Psoas muscle (tissue), 8 donors: ENCODE data around the gene GET3. TPM values are rescaled to one million over a fixed set of nuclear protein-coding genes. Genes with fewer than 3 reads are reported as not detected.
A peak's percentile ranks its signal among the peaks of the same experiment; 100 is the strongest.

Experiments
- ATAC-seq, 4 donors: fragments of 200-7000 bp; cut with Tn5 transposase; one replicate each; pipeline ENCODE4 v1.9.1; 2020; ENCODE audit warnings: moderate library complexity in 3 of 4, mild to moderate bottlenecking in 2 of 4
- DNase-seq, 2 donors: peaks; one replicate each; pipeline ENCODE4 v3.0.0-alpha.2; 2020
- H3K27ac ChIP-seq: fragments of 200-600 bp; one replicate; pipeline ENCODE4 v1.8.0; 2022
- H3K27me3 ChIP-seq, 3 donors: fragments of 200-600 bp in 1 of 3; one replicate each; pipeline versions ENCODE4 v1.6.1 to v1.8.0; 2013 to 2022; ENCODE audit warnings: low read length in 2 of 3, mild to moderate bottlenecking in 2 of 3, moderate library complexity in 1 of 3; ENCODE audit not compliant: insufficient read depth in 3 of 3
- H3K36me3 ChIP-seq, 2 donors: fragments of 200-600 bp in 1 of 2; one replicate each; pipeline versions ENCODE4 v1.6.1 to v1.8.0; 2013 to 2022; ENCODE audit warnings: low read depth in 1 of 2, mild to moderate bottlenecking in 1 of 2, moderate library complexity in 1 of 2; ENCODE audit not compliant: insufficient read depth in 1 of 2
- H3K4me1 ChIP-seq: fragments of 200-600 bp; one replicate; pipeline ENCODE4 v1.8.0; 2022
- H3K4me3 ChIP-seq: fragments of 200-600 bp; one replicate; pipeline ENCODE4 v1.8.0; 2022; ENCODE audit warnings: mild to moderate bottlenecking
- H3K9me3 ChIP-seq: fragments of 200-600 bp; one replicate; pipeline ENCODE4 v1.8.0; 2022
- WGBS, 3 donors: extraction: QIAGEN DNeasy Blood & Tissue Kit; methylation state at CpG; one replicate each; pipeline versions ENCODE4 v1.1.6 to v1.1.7; 2013; 5-methylcytosine and 5-hydroxymethylcytosine counted together
- intact Hi-C, 2 donors: fragments of 100-400 bp; cut with DNase I; formaldehyde crosslinking; loops; one replicate each; pipeline versions ENCODE4 v1.11.0 to v1.14.2; 2022
- polyA plus RNA-seq, 3 donors: library from polyadenylated mRNA; stranded (reverse); fragments of 200-250 nt; gene quantifications; one replicate each; pipeline ENCODE4 v1.2.3, GENCODE V29; 2013
- total RNA-seq, 4 donors: library from RNA; stranded (reverse); fragmentation: NEBNext Ultra II Directional in 2 of 4; extraction: Animal tissue kit (Norgen Biotek cat#: 25700) in 2 of 4; gene quantifications; one replicate each; pipeline versions ENCODE4 v1.2.1 to v1.2.4, GENCODE V29; 2021 to 2023
- TF ChIP-seq, protein P1 (sequence below): fragments of 200-600 bp; IDR thresholded peaks from one replicate; pipeline ENCODE4 v1.8.0; 2022; ENCODE audit warnings: antibody characterized with exemption
- donor health status: healthy with polysubstance abuse.
- donor health status: DM: no; HTN: no; CAD: no; lungs with moderate emphysema.
- donor health status: Bipolar disorder and iron deficiency.
- donor health status: healthy.
- donor health status: DM: yes; HTN: yes; CAD: no.
- donor health status: DM: no; HTN: no; CAD: no.
- donor health status: DM: no; HTN: no; CAD: no.
- donor health status: DM: yes; HTN: yes; CAD: no.

Gene GET3
- total and polyA plus RNA-seq, 7 donors: 43.0 to 135 (median 52.8) TPM

DNA sequence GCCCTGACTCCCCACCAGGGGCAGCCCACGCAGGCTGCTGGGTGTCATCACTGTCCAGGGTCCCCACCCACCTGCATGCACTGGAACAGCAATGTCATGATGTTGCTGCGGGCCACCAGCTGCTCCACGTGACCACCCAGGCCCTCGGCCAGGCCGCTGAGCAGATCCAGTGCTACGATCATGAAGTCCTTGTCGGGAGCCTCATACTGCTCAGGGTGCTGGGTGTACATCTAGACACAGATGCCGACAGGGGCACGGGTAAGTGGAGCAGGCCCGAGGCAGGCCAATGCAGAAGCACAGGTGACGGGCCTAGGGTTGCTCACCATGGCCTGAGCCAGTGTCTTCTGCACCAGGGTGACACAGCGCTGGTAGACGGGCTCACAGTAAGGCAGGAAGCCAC is 32.1 kb upstream of the GET3 start:
- WGBS, 3 donors: 87 to 94% (median 89%) methylated on average over 13 of the region's 13 CpGs
- intact Hi-C loops: no loop called here
- DNase-seq (no peak), ATAC-seq (peak in 1 of 4 donors; percentile 9)
- H3K4me3 ChIP-seq: no peak overlapping the region
- no peaks in the 10 kb centered on the region for H3K4me1 ChIP-seq
- no peaks in the 10 kb centered on the region for H3K9me3 ChIP-seq
- H3K36me3 ChIP-seq: peaks cover 16 to 100% of the 10 kb centered on the region in 2 donors
- H3K27ac ChIP-seq: no peak overlapping the region
- no peaks in the 10 kb centered on the region for H3K27me3 ChIP-seq
- TF ChIP-seq, protein P1, sequence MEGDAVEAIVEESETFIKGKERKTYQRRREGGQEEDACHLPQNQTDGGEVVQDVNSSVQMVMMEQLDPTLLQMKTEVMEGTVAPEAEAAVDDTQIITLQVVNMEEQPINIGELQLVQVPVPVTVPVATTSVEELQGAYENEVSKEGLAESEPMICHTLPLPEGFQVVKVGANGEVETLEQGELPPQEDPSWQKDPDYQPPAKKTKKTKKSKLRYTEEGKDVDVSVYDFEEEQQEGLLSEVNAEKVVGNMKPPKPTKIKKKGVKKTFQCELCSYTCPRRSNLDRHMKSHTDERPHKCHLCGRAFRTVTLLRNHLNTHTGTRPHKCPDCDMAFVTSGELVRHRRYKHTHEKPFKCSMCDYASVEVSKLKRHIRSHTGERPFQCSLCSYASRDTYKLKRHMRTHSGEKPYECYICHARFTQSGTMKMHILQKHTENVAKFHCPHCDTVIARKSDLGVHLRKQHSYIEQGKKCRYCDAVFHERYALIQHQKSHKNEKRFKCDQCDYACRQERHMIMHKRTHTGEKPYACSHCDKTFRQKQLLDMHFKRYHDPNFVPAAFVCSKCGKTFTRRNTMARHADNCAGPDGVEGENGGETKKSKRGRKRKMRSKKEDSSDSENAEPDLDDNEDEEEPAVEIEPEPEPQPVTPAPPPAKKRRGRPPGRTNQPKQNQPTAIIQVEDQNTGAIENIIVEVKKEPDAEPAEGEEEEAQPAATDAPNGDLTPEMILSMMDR: no peak

DNA sequence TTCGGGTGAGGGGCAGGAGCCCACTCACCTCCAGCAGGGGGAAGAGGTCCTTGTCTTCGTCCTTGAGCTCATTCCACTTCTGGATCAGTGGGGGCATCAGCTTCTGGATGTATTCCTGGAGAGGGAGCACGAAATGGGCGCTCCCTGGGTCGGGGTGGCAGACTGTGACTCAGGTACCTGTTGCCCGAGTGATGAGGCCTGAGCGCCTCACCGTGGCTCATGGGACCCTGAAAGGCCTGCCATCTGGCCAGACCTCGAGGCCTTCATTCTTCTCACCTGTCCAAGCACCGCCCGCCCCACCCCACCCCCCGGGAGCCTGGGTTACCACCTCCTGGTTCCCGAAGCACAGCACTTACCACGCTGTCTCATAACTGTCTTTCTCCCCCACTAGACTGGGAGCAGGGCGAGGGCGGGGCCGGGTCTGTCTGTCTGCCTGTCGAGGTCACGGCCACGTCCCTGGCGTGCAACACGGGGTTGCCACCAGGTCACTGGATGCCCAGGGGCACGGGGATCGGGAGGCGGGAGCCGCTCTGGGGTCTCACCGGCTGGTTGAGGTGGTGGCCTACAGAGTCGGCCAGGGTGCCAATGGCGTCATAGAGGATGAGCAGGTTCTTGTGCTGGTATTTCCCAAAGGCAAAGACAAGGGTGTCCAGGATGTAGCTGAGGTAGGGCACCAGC is 31.5 kb upstream of the GET3 start:
- no peaks in the 10 kb centered on the region for H3K27me3 ChIP-seq
- ATAC-seq (no peak), DNase-seq (no peak)
- H3K27ac ChIP-seq: no peak overlapping the region
- whole genome bisulfite sequencing, 3 donors: 89 to 93% (median 92%) methylated on average over 26 to 29 of the region's 29 CpGs
- H3K4me1 ChIP-seq: no peaks in the 10 kb centered on the region
- H3K9me3 ChIP-seq: no peaks in the 10 kb centered on the region
- H3K36me3 ChIP-seq: peaks cover 17 to 100% of the 10 kb centered on the region in 2 donors
- TF ChIP-seq, protein P1: no peak
- H3K4me3 ChIP-seq: no peak overlapping the region
- intact Hi-C loops: no loop called here

DNA sequence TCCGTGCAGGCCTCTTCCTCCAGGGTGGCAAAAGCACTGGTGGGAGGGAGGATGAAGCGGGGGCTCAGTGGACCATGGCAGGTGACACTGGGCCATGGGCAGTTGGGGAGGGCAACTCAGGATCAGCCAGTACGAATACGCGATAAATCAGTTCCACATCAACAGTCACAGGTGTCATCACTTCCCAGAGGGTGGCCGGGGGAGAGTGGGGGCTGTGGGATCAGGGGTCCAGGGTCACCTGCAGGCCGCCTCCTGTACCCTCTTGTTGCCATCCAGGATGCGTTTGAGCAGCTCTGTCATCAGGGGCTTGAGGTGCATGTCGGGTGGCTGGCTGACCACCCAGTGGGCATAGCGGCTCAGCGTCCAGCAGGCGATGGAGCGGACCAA is 31.0 kb upstream of the GET3 start:
- no peak overlapping the region for H3K4me3 ChIP-seq
- intact Hi-C loops: no loop called here
- peaks cover 13 to 100% of the 10 kb centered on the region in 2 donors for H3K36me3 ChIP-seq
- no peaks in the 10 kb centered on the region for H3K9me3 ChIP-seq
- H3K4me1 ChIP-seq: no peaks in the 10 kb centered on the region
- DNase-seq (no peak), ATAC-seq (no peak)
- 90 to 92% (median 91%) methylated on average over 13 of the region's 13 CpGs for whole genome bisulfite sequencing, 3 donors
- H3K27ac ChIP-seq: no peak overlapping the region
- TF ChIP-seq, protein P1: no peak
- no peaks in the 10 kb centered on the region for H3K27me3 ChIP-seq

DNA sequence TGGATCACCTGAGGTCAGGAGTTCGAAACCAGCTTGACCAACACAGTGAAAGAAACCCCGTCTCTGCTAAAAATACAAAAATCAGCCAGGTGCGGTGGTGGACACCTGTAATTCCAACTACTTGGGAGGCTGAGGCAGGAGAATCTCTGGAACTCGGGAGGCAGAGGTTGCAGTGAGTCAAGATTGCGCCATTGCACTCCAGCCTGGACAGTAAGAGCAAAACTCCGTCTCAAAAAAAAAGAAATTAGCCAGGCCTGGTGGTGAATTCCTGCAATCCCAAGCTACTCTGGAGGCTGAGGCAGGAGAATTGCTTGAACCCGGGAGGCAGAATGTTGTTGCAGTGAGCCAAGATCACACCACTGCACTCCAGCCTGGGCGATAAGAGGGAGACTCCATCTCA is 28.7 kb upstream of the GET3 start:
- 93 to 97% (median 95%) methylated on average over 8 of the region's 8 CpGs for WGBS, 3 donors
- Histone ChIP-seq H3K27ac (no peak overlapping the region), H3K36me3 (peaks cover 13 to 97% of the 10 kb centered on the region in 2 donors), H3K9me3 (no peaks in the 10 kb centered on the region), H3K27me3 (no peaks in the 10 kb centered on the region), H3K4me3 (no peak overlapping the region), H3K4me1 (no peaks in the 10 kb centered on the region)
- DNase-seq: no peak
- intact Hi-C loops: no loop called here
- no peak for ATAC-seq
- TF ChIP-seq, protein P1: no peak

DNA sequence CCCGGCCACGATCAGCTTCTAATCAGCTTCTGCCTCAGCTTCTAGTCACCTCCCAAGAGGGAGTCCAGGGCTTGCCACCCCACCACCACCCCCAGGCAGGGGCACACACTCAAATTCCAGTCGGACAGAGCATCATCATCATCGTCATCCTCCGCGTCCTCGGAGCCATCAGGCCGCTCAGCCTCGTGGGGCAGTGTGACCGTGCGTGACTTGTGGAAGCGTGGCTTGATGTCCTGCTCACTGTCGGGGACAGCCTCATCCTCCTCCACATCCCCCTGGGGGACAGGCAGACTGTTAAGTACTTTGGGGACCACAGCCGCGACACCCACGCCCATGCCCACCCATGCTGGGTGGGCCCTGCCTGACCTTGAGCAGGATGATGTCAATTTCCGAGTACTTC is 26.1 kb upstream of the GET3 start:
- Histone ChIP-seq H3K4me3 (no peak overlapping the region), H3K9me3 (no peaks in the 10 kb centered on the region), H3K4me1 (no peaks in the 10 kb centered on the region), H3K27me3 (no peaks in the 10 kb centered on the region), H3K36me3 (peaks cover 12 to 97% of the 10 kb centered on the region in 2 donors), H3K27ac (no peak overlapping the region)
- TF ChIP-seq, protein P1: no peak
- WGBS, 3 donors: 92 to 93% (median 92%) methylated on average over 14 to 17 of the region's 17 CpGs
- intact Hi-C loops: loop anchor here in 1 of 2 donors (2.0 kb wide), 1 partner anchor 46 kb away; no protein-coding TSS in a partner anchor
- DNase-seq (no peak), ATAC-seq (peak in 1 of 4 donors; percentile 10)
